IMR-90 (cell line): ENCODE measurements around the gene RAB40A. TPM values are rescaled to one million over a fixed set of nuclear protein-coding genes. Genes with fewer than 3 reads are reported as not detected.
A peak's percentile ranks its signal among the peaks of the same experiment; 100 is the strongest.

Source experiments
- ATAC-seq: fragments of 200-7000 bp; cut with Tn5 transposase; 2 replicates; pipeline ENCODE4 v1.9.1; 2020; ENCODE audit warnings: low read depth, mild to moderate bottlenecking, moderate library complexity
- BruUV-seq: library from RNA; stranded (reverse); fragments of 400-500 nt; replicated peaks from 2 replicates; lab custom pipeline; 2021; lab: Mats Ljungman, UMichigan
- CTCF ChIA-PET: fragments of 300-600 bp; formaldehyde crosslinking; extraction: SDS; loops from one replicate; lab custom pipeline; 2021; ENCODE audit warnings: antibody characterized with exemption; lab: Yijun Ruan, JAX
- POLR2A ChIA-PET: fragments of 300-600 bp; sonication (Branson Sonifier 250); formaldehyde crosslinking; loops from one replicate; lab custom pipeline; 2022; ENCODE audit warnings: antibody characterized with exemption; ENCODE audit not compliant: unreplicated experiment; lab: Charles Lee
- DNase-seq: peaks from one replicate; pipeline ENCODE4 v3.0.0; 2013
- H2AFZ ChIP-seq: replicated peaks from 2 replicates; pipeline ENCODE3; 2013; ENCODE audit warnings: low read length, mild to moderate bottlenecking; ENCODE audit not compliant: poor library complexity
- H2AK5ac ChIP-seq: 2 replicates; pipeline ENCODE4 v1.6.1; 2013; ENCODE audit warnings: low read depth, low read length, inconsistent platforms
- H2AK9ac ChIP-seq: replicated peaks from 2 replicates; pipeline ENCODE3; 2013; ENCODE audit warnings: mild to moderate bottlenecking, low read depth, low read length, moderate library complexity; ENCODE audit not compliant: poor library complexity
- H2BK120ac ChIP-seq: 2 replicates; pipeline ENCODE4 v1.6.1; 2013; ENCODE audit warnings: low read depth, low read length, inconsistent platforms
- H2BK15ac ChIP-seq: 3 replicates; pipeline ENCODE4 v1.6.1; 2013; ENCODE audit warnings: low read depth, low read length, inconsistent platforms
- H2BK20ac ChIP-seq: 2 replicates; pipeline ENCODE4 v1.6.1; 2013; ENCODE audit warnings: low read depth, mild to moderate bottlenecking, inconsistent platforms, low read length, moderate library complexity
- H2BK5ac ChIP-seq: 2 replicates; pipeline ENCODE4 v1.6.1; 2013; ENCODE audit warnings: mild to moderate bottlenecking, low read depth, low read length, inconsistent platforms; ENCODE audit not compliant: poor library complexity, severe bottlenecking
- H3K14ac ChIP-seq: replicated peaks from 2 replicates; pipeline ENCODE4 v1.6.1; 2013; ENCODE audit warnings: low read depth, low read length, inconsistent platforms
- H3K18ac ChIP-seq: 2 replicates; pipeline ENCODE4 v1.6.1; 2013; ENCODE audit warnings: low read depth, low read length, control low read depth
- H3K23ac ChIP-seq: 2 replicates; pipeline ENCODE4 v1.6.1; 2013; ENCODE audit warnings: low read depth, low read length, inconsistent platforms
- H3K27ac ChIP-seq: 2 replicates; pipeline ENCODE4 v1.5.1; 2013; ENCODE audit warnings: mild to moderate bottlenecking, control low read depth, low read length; ENCODE audit not compliant: insufficient read depth
- H3K27me3 ChIP-seq: 2 replicates; pipeline ENCODE4 v1.6.1; 2013; ENCODE audit warnings: low read length; ENCODE audit not compliant: control insufficient read depth, insufficient read depth
- H3K36me3 ChIP-seq: 2 replicates; pipeline ENCODE4 v1.6.1; 2013; ENCODE audit warnings: low read length, mixed read lengths; ENCODE audit not compliant: control insufficient read depth, insufficient read depth
- H3K4ac ChIP-seq: 2 replicates; pipeline ENCODE4 v1.6.1; 2013; ENCODE audit warnings: low read depth, low read length, inconsistent platforms
- H3K4me1 ChIP-seq: 2 replicates; pipeline ENCODE4 v1.6.1; 2013; ENCODE audit warnings: low read length, mixed read lengths; ENCODE audit not compliant: control insufficient read depth, insufficient read depth
- H3K4me2 ChIP-seq: 2 replicates; pipeline ENCODE4 v1.6.1; 2013; ENCODE audit warnings: low read depth, mild to moderate bottlenecking, control low read depth, low read length, moderate library complexity
- H3K4me3 ChIP-seq: 2 replicates; pipeline ENCODE4 v1.5.1; 2013; ENCODE audit warnings: low read depth, mild to moderate bottlenecking, control low read depth, low read length, moderate library complexity; ENCODE audit not compliant: insufficient read depth
- H3K56ac ChIP-seq: 2 replicates; pipeline ENCODE4 v1.6.1; 2013; ENCODE audit warnings: low read length, inconsistent platforms; ENCODE audit not compliant: insufficient read depth; ENCODE audit errors: extremely low read depth
- H3K79me1 ChIP-seq, 2 experiments: 2 replicates each; pipeline ENCODE4 v1.6.1; 2013; ENCODE audit warnings: low read length in 2 of 2, inconsistent platforms in 1 of 2, low read depth in 1 of 2
- H3K9ac ChIP-seq: 2 replicates; pipeline ENCODE4 v1.6.1; 2013; ENCODE audit warnings: low read depth, low read length, control low read depth
- H3K9me1 ChIP-seq: 2 replicates; pipeline ENCODE4 v1.6.1; 2013; ENCODE audit warnings: low read length, inconsistent platforms; ENCODE audit not compliant: insufficient read depth
- H3K9me3 ChIP-seq: 2 replicates; pipeline ENCODE4 v1.6.1; 2013; ENCODE audit warnings: low read length; ENCODE audit not compliant: control insufficient read depth, insufficient read depth
- H4K20me1 ChIP-seq: 2 replicates; pipeline ENCODE4 v1.6.1; 2013; ENCODE audit warnings: low read length, inconsistent platforms; ENCODE audit not compliant: insufficient read depth
- H4K5ac ChIP-seq: 2 replicates; pipeline ENCODE4 v1.6.1; 2013; ENCODE audit warnings: mild to moderate bottlenecking, low read depth, low read length, control low read depth
- H4K8ac ChIP-seq, 2 experiments: 2 replicates each; pipeline ENCODE4 v1.6.1; 2013; ENCODE audit warnings: low read depth in 2 of 2, low read length in 2 of 2, control low read depth in 1 of 2, inconsistent platforms in 1 of 2
- H4K91ac ChIP-seq: 2 replicates; pipeline ENCODE4 v1.6.1; 2013; ENCODE audit warnings: low read depth, low read length, inconsistent platforms; ENCODE audit not compliant: insufficient read depth
- CTCF ChIP-seq: conservative IDR thresholded peaks from 2 replicates; pipeline ENCODE4 v1.5.1; 2012; ENCODE audit warnings: mild to moderate bottlenecking, low read depth, low read length, improper control_type of control experiment
- MXI1 ChIP-seq: IDR thresholded peaks from 2 replicates; pipeline ENCODE4 v1.6.1; 2012; ENCODE audit warnings: low read depth, mild to moderate bottlenecking, low read length, moderate library complexity, borderline replicate concordance
- RAD21 ChIP-seq: IDR thresholded peaks from 2 replicates; pipeline ENCODE4 v1.6.1; 2012; ENCODE audit warnings: low read length, improper control_type of control experiment
- RFX5 ChIP-seq: IDR thresholded peaks from 2 replicates; pipeline ENCODE4 v1.8.0; 2012; ENCODE audit warnings: low read depth, mild to moderate bottlenecking, low read length, moderate library complexity
- SMC3 ChIP-seq: fragments of 150-350 bp; IDR thresholded peaks from 2 replicates; pipeline ENCODE4 v1.6.1; 2016; ENCODE audit warnings: low read depth, mild to moderate bottlenecking, antibody characterized with exemption, low read length, moderate library complexity
- USF2 ChIP-seq: fragments of 150-350 bp; IDR thresholded peaks from 2 replicates; pipeline ENCODE4 v1.6.1; 2017; ENCODE audit warnings: mild to moderate bottlenecking, antibody characterized with exemption, low read length, low read depth
- WGBS, 2 experiments: methylation state at CpG; one replicate each; pipeline versions ENCODE4 v1.1.5 to v1.1.7; 2013; ENCODE audit warnings: missing lambda C conversion rate in 2 of 2; ENCODE audit not compliant: insufficient read length in 1 of 2; ENCODE audit errors: extremely low coverage in 2 of 2; 5-methylcytosine and 5-hydroxymethylcytosine counted together
- dilution Hi-C: fragments of 300-500 bp; cut with HindIII; formaldehyde crosslinking; loops from one replicate; pipeline ENCODE4 v1.14.3; 2018; ENCODE audit warnings: low sequenced_read_pairs; ENCODE audit not compliant: unreplicated experiment
- in situ Hi-C: fragments of 300-500 bp; cut with MboI; formaldehyde crosslinking; loops from 3 replicates; pipeline ENCODE4 v1.14.3; 2019; ENCODE audit warnings: low sequenced_read_pairs, inconsistent platforms, mixed read lengths
- intact Hi-C: fragments of 100-400 bp; cut with micrococcal nuclease; formaldehyde crosslinking; loops from 2 replicates; pipeline ENCODE4 v1.10.0; 2022
- polyA plus RNA-seq, 3 experiments: library from polyadenylated mRNA; depleted of rRNA; stranded (reverse); fragments of >200 nt; gene quantifications; 2 replicates each; pipeline ENCODE4 v1.2.3, GENCODE V29; 2012; ENCODE audit warnings: low replicate concordance in 1 of 3
- total RNA-seq: library from RNA; depleted of rRNA; stranded (reverse); fragments of >200 nt; gene quantifications from 2 replicates; pipeline ENCODE4 v1.2.3, GENCODE V29; 2012

RAB40A gene
- total and polyA plus RNA-seq, 2 of the 4 experiments (the other 2 are of a cell fraction), result under 0.01 to 0.26 TPM

- dilution Hi-C loops (no loop called here), in situ Hi-C loops (loop anchor here (5.0 to 10.0 kb wide), 2 partner anchors 117 to 249 kb away; partner anchors contain the start of gene BEX4), intact Hi-C loops (loop anchor here (1.0 to 5.0 kb wide), 5 partner anchors 87 to 253 kb away; partner anchors contain the start of gene TCEAL9)
- DNase-seq (peak; percentile 47), ATAC-seq (peak; percentile 67)
- Histone ChIP-seq H3K23ac (no peak overlapping the region), H4K91ac (no peak overlapping the region), H4K20me1 (no peaks in the 10 kb centered on the region), H2BK15ac (no peak overlapping the region), H3K36me3 (no peaks in the 10 kb centered on the region), H3K14ac (no peak overlapping the region), H3K4me3 (no peak overlapping the region), H3K9me3 (no peaks in the 10 kb centered on the region), H3K27ac (no peak overlapping the region), H3K27me3 (peaks cover 2% of the 10 kb centered on the region; the same call in 1 of the 2 replicates), H3K56ac (no peak overlapping the region), H2AK9ac (peak overlapping the region; percentile 51), H2AFZ (peak overlapping the region; percentile 61), H3K4me2 (no peak overlapping the region), H2AK5ac (peak overlapping the region; percentile 47), H3K9me1 (no peaks in the 10 kb centered on the region; the same call in 1 of the 2 replicates), H4K5ac (no peak overlapping the region), H3K18ac (no peak overlapping the region), H2BK5ac (no peak overlapping the region), H2BK120ac (no peak overlapping the region), H3K4ac (no peak overlapping the region), H3K4me1 (peaks cover 5% of the 10 kb centered on the region; the same call in 1 of the 2 replicates), H3K9ac (no peak overlapping the region), H4K8ac (peak overlapping the region in 1 of 2 experiments; percentile 42; a peak in 1 of 4 replicates), H2BK20ac (no peak overlapping the region), H3K79me1 (no peaks in the 10 kb centered on the region)
- no peak for TF ChIP-seq MXI1
- TF ChIP-seq CTCF, result peak; percentile 48
- TF ChIP-seq RFX5, result no peak
- TF ChIP-seq RAD21, result peak; percentile 44
- TF ChIP-seq SMC3, result peak; percentile 32
- TF ChIP-seq USF2, result no peak
- CTCF ChIA-PET, result interaction anchor here (0.7 to 1.2 kb wide), 9 partner anchors 10 to 253 kb away, joined by 3 to 6 read pairs (median 3); no protein-coding TSS in a partner anchor
- no TSS peak for BruUV-seq
- WGBS, 2 experiments, result 50% methylated on average over 1 of the region's 8 CpGs; no CpG with 5 or more reads in 1 of the 2 experiments
- POLR2A ChIA-PET, result interaction anchor here (0.7 to 0.8 kb wide), 2 partner anchors 87 to 105 kb away, joined by 3 read pairs; no protein-coding TSS in a partner anchor
Observed at GRCh38 chrX:103464072-103464773, 55.1 kb downstream of the RAB40A start.
